SK-N-SH (cell line): Measurements from ENCODE around the gene RAI2. TPM values are rescaled to one million over a fixed set of nuclear protein-coding genes. Genes with fewer than 3 reads are reported as not detected.

Source experiments
- CTCF ChIA-PET: fragments of 300-600, 350-600 bp; formaldehyde crosslinking; extraction: SDS; loops from one replicate; lab custom pipeline; 2021; lab: Yijun Ruan, JAX
- POLR2A ChIA-PET: fragments of 350-600 bp; sonication (Branson Sonifier 250); formaldehyde crosslinking; extraction: SDS; loops from one replicate; lab custom pipeline; 2020; ENCODE audit warnings: antibody characterized with exemption, inconsistent platforms; lab: Yijun Ruan, JAX
- DNase-seq: peaks from one replicate; pipeline ENCODE4 v3.0.0; 2012
- H2AFZ ChIP-seq: fragments of 200-600 bp; sonication (generic); 2 replicates; pipeline ENCODE4 v1.8.1; 2016; ENCODE audit warnings: antibody characterized with exemption, mild to moderate bottlenecking, low read depth
- H3F3A ChIP-seq: fragments of 200-600 bp; sonication (generic); replicated peaks from 2 replicates; pipeline ENCODE3; 2016; ENCODE audit warnings: antibody characterized with exemption, mild to moderate bottlenecking; ENCODE audit not compliant: insufficient read depth
- H3K27ac ChIP-seq, 2 experiments: fragments of 200-500 bp in 1 of 2; fragments of 200-600 bp in 1 of 2; sonication (Bioruptor generic) in 1 of 2; sonication (generic), shearing (Covaris generic) in 1 of 2; 2 replicates each; pipeline versions ENCODE4 v1.5.1 to v1.6.1; 2014 to 2016; ENCODE audit warnings: low read depth in 2 of 2, inconsistent platforms in 1 of 2, low read length in 1 of 2, mild to moderate bottlenecking in 1 of 2, mixed read lengths in 1 of 2
- H3K27me3 ChIP-seq: fragments of 200-600 bp; sonication (generic), shearing (Covaris generic); 2 replicates; pipeline ENCODE4 v1.6.1; 2016; ENCODE audit warnings: mixed run types; ENCODE audit not compliant: insufficient read depth
- H3K36me3 ChIP-seq, 2 experiments: fragments of 200-500 bp in 1 of 2; fragments of 200-600 bp in 1 of 2; sonication (Bioruptor generic) in 1 of 2; sonication (generic) in 1 of 2; replicated peaks in 1 of 2; 2 replicates each; pipeline versions ENCODE3 to v1.5.1; 2014 to 2016; ENCODE audit warnings: low read length in 1 of 2, mild to moderate bottlenecking in 1 of 2; ENCODE audit not compliant: insufficient read depth in 2 of 2, control insufficient read depth in 1 of 2
- H3K4me1 ChIP-seq, 2 experiments: fragments of 200-500 bp in 1 of 2; fragments of 200-600 bp in 1 of 2; sonication (Bioruptor generic) in 1 of 2; sonication (generic), shearing (Covaris generic) in 1 of 2; 2 replicates each; pipeline versions ENCODE4 v1.5.1 to v1.6.1; 2014 to 2016; ENCODE audit warnings: low read depth in 1 of 2, low read length in 1 of 2, mixed run types in 1 of 2; ENCODE audit not compliant: insufficient read depth in 2 of 2, control insufficient read depth in 1 of 2
- H3K4me2 ChIP-seq: fragments of 200-600 bp; sonication (generic), shearing (Covaris generic); 2 replicates; pipeline ENCODE4 v1.6.1; 2017; ENCODE audit warnings: mixed run types
- H3K4me3 ChIP-seq, 2 experiments: fragments of 200-500 bp in 1 of 2; fragments of 200-600 bp in 1 of 2; sonication (Bioruptor generic) in 1 of 2; sonication (generic), shearing (Covaris generic) in 1 of 2; 2 replicates each; pipeline versions ENCODE4 v1.5.1 to v1.8.1; 2014 to 2016; ENCODE audit warnings: low read depth in 2 of 2, inconsistent platforms in 1 of 2, low read length in 1 of 2, mild to moderate bottlenecking in 1 of 2, mixed read lengths in 1 of 2, moderate library complexity in 1 of 2
- H3K79me2 ChIP-seq: fragments of 200-600 bp; sonication (generic); 2 replicates; pipeline ENCODE4 v1.8.1; 2017; ENCODE audit warnings: mild to moderate bottlenecking; ENCODE audit not compliant: insufficient read depth
- H3K9ac ChIP-seq: fragments of 200-600 bp; sonication (generic); 2 replicates; pipeline ENCODE4 v1.6.1; 2017; ENCODE audit warnings: mixed run types
- H3K9me2 ChIP-seq: fragments of 200-600 bp; sonication (generic); 2 replicates; pipeline ENCODE4 v1.6.1; 2017; ENCODE audit warnings: mixed run types
- H3K9me3 ChIP-seq: fragments of 200-600 bp; sonication (generic); 2 replicates; pipeline ENCODE4 v1.6.1; 2017; ENCODE audit warnings: mixed run types, mild to moderate bottlenecking, moderate library complexity
- H4K20me1 ChIP-seq: fragments of 200-600 bp; sonication (generic); 2 replicates; pipeline ENCODE4 v1.6.1; 2017; ENCODE audit warnings: mild to moderate bottlenecking, mixed run types; ENCODE audit not compliant: insufficient read depth
- CHD2 ChIP-seq: fragments of 150-350 bp; IDR thresholded peaks from 2 replicates; pipeline ENCODE4 v1.6.1; 2018; ENCODE audit warnings: low read length; ENCODE audit not compliant: partially characterized antibody
- EZH2phosphoT487 ChIP-seq: fragments of 200-600 bp; sonication (generic); IDR thresholded peaks from 2 replicates; pipeline ENCODE4 v1.6.1; 2017; ENCODE audit warnings: low read depth, mixed run types, mild to moderate bottlenecking, antibody characterized with exemption, moderate library complexity, borderline replicate concordance
- FOXJ3 ChIP-seq: sonication (generic); formaldehyde crosslinking; IDR thresholded peaks from 2 replicates; pipeline ENCODE4 v1.5.1; 2020; ENCODE audit warnings: mild to moderate bottlenecking, missing genetic modification reagents
- FOXM1 ChIP-seq: IDR thresholded peaks from 2 replicates; pipeline ENCODE4 v1.4.0; 2012; ENCODE audit warnings: low read depth, mild to moderate bottlenecking
- GATA2 ChIP-seq: sonication (generic); formaldehyde crosslinking; IDR thresholded peaks from 2 replicates; pipeline ENCODE4 v1.5.0; 2020; ENCODE audit warnings: mild to moderate bottlenecking, missing genetic modification reagents
- JUND ChIP-seq: IDR thresholded peaks from 2 replicates; pipeline ENCODE4 v1.4.0; 2012
- MEF2A ChIP-seq: IDR thresholded peaks from 2 replicates; pipeline ENCODE4 v1.4.0; 2012; ENCODE audit warnings: low read depth, borderline replicate concordance
- MXI1 ChIP-seq: IDR thresholded peaks from 2 replicates; pipeline ENCODE4 v1.6.1; 2012; ENCODE audit warnings: mild to moderate bottlenecking, low read depth, low read length, improper control_type of control experiment
- RAD21 ChIP-seq: IDR thresholded peaks from 2 replicates; pipeline ENCODE4 v1.6.1; 2012; ENCODE audit warnings: mild to moderate bottlenecking, low read length
- RCOR1 ChIP-seq: fragments of 150-350 bp; IDR thresholded peaks from 2 replicates; pipeline ENCODE4 v1.6.1; 2017; ENCODE audit warnings: antibody characterized with exemption, low read length
- SMC3 ChIP-seq: IDR thresholded peaks from 2 replicates; pipeline ENCODE4 v1.6.1; 2012; ENCODE audit warnings: low read depth, low read length, improper control_type of control experiment
- YY1 ChIP-seq: IDR thresholded peaks from 2 replicates; pipeline ENCODE4 v1.4.0; 2012; ENCODE audit warnings: low read depth, mild to moderate bottlenecking
- WGBS: methylation state at CpG from one replicate; pipeline ENCODE4 v1.1.6; 2017; ENCODE audit warnings: low lambda C conversion rate; 5-methylcytosine and 5-hydroxymethylcytosine counted together
- polyA plus RNA-seq, 3 experiments: library from polyadenylated mRNA; depleted of rRNA; stranded (reverse); fragments of >200 nt; gene quantifications; 2 replicates each; pipeline ENCODE4 v1.2.3, GENCODE V29; 2012
- TF ChIP-seq, protein P1 (sequence below): IDR thresholded peaks from 2 replicates; pipeline ENCODE4; 2012
- TF ChIP-seq, protein P2 (sequence below): IDR thresholded peaks from 2 replicates; pipeline ENCODE4 v1.4.0; 2012; ENCODE audit warnings: low read depth, borderline replicate concordance
- TF ChIP-seq, protein P3 (sequence below): fragments of 150-350 bp; IDR thresholded peaks from 2 replicates; pipeline ENCODE4 v1.6.1; 2017; ENCODE audit warnings: antibody characterized with exemption, low read length, low read depth, borderline replicate concordance
- TF ChIP-seq, protein P4 (sequence below): IDR thresholded peaks from 2 replicates; pipeline ENCODE4 v1.4.0; 2012; ENCODE audit warnings: low read depth, borderline replicate concordance

The RAI2 gene
- polyA plus RNA-seq, 1 of the 3 experiments (the other 2 are of a cell fraction): 0.07 TPM

DNA sequence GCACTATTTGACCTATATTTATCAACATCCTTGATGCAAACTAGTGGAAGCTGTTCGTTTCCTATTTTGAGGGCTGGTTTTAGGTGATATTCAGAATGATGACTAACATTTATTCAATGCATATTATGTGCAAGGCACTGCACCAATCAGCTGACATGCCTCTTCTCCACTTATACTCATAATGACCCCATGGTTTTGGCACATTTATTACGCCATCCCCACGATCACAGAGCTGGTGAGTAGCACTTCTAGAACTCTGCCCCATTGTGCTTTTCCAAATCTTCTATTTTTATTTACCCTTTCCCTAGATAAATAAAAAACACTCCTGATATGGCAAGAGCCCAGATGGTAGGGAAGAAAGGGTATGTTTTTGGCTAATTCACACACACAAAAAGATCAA lies 110.7 kb downstream of the RAI2 start:
- no peaks in the 10 kb centered on the region for H3K9me3 ChIP-seq
- H3K27me3 ChIP-seq: no peaks in the 10 kb centered on the region
- H4K20me1 ChIP-seq: no peaks in the 10 kb centered on the region
- no peak overlapping the region for H3K4me2 ChIP-seq
- CTCF ChIA-PET: interaction anchor here (0.9 to 1.2 kb wide), 3 partner anchors 12 to 490 kb away, joined by 3 to 5 read pairs (median 4); no protein-coding TSS in a partner anchor
- DNase-seq: no peak
- no peaks in the 10 kb centered on the region for H3K79me2 ChIP-seq
- peaks cover 7 to 12% of the 10 kb centered on the region in 2 experiments for H3K36me3 ChIP-seq
- H3F3A ChIP-seq: no peaks in the 10 kb centered on the region
- no peak overlapping the region for H3K4me3 ChIP-seq
- no peak overlapping the region for H2AFZ ChIP-seq
- H3K9ac ChIP-seq: no peak overlapping the region
- no peaks in the 10 kb centered on the region for H3K9me2 ChIP-seq
- no peaks in the 10 kb centered on the region for H3K4me1 ChIP-seq
- H3K27ac ChIP-seq: no peak overlapping the region
- 43% methylated on average over 3 of the region's 3 CpGs for WGBS
- TF ChIP-seq, protein P1, sequence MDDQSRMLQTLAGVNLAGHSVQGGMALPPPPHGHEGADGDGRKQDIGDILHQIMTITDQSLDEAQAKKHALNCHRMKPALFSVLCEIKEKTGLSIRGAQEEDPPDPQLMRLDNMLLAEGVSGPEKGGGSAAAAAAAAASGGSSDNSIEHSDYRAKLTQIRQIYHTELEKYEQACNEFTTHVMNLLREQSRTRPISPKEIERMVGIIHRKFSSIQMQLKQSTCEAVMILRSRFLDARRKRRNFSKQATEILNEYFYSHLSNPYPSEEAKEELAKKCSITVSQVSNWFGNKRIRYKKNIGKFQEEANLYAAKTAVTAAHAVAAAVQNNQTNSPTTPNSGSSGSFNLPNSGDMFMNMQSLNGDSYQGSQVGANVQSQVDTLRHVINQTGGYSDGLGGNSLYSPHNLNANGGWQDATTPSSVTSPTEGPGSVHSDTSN: no peak
- TF ChIP-seq RAD21 (no peak), EZH2phosphoT487 (no peak), MEF2A (no peak), SMC3 (no peak), CHD2 (no peak), JUND (no peak), GATA2 (CRISPR knock-in tag) (no peak), YY1 (no peak), RCOR1 (no peak), MXI1 (no peak), FOXJ3 (CRISPR knock-in tag) (no peak), FOXM1 (no peak)
- TF ChIP-seq, protein P2, sequence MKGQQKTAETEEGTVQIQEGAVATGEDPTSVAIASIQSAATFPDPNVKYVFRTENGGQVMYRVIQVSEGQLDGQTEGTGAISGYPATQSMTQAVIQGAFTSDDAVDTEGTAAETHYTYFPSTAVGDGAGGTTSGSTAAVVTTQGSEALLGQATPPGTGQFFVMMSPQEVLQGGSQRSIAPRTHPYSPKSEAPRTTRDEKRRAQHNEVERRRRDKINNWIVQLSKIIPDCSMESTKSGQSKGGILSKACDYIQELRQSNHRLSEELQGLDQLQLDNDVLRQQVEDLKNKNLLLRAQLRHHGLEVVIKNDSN: no peak
- TF ChIP-seq, protein P3, sequence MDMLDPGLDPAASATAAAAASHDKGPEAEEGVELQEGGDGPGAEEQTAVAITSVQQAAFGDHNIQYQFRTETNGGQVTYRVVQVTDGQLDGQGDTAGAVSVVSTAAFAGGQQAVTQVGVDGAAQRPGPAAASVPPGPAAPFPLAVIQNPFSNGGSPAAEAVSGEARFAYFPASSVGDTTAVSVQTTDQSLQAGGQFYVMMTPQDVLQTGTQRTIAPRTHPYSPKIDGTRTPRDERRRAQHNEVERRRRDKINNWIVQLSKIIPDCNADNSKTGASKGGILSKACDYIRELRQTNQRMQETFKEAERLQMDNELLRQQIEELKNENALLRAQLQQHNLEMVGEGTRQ: no peak
- TF ChIP-seq, protein P4, sequence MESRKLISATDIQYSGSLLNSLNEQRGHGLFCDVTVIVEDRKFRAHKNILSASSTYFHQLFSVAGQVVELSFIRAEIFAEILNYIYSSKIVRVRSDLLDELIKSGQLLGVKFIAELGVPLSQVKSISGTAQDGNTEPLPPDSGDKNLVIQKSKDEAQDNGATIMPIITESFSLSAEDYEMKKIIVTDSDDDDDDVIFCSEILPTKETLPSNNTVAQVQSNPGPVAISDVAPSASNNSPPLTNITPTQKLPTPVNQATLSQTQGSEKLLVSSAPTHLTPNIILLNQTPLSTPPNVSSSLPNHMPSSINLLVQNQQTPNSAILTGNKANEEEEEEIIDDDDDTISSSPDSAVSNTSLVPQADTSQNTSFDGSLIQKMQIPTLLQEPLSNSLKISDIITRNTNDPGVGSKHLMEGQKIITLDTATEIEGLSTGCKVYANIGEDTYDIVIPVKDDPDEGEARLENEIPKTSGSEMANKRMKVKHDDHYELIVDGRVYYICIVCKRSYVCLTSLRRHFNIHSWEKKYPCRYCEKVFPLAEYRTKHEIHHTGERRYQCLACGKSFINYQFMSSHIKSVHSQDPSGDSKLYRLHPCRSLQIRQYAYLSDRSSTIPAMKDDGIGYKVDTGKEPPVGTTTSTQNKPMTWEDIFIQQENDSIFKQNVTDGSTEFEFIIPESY: no peak
- POLR2A ChIA-PET: no interaction called here

Other genes with a start within 250 kb of the RAI2 start
- gene SCML1, start 123.8 kb downstream of the RAI2 start, polyA plus RNA-seq (2012; rRNA removed): 10.7 and 15.7 TPM in 2 replicates